K562 treated with DMSO at 1 percent for 24 hours (cell line): ENCODE measurements around the gene AGR3. TPM values are rescaled to one million over a fixed set of nuclear protein-coding genes. Genes with fewer than 3 reads are reported as not detected.

Experiments
- total RNA-seq: library from RNA; unstranded; fragments of 300-600 nt; gene quantifications from 2 replicates; pipeline ENCODE4 v1.2.3, GENCODE V29; 2022; ENCODE audit warnings: low read depth; ENCODE audit not compliant: insufficient read depth

Gene AGR3
- not detected in 2 replicates for total RNA-seq

DNA sequence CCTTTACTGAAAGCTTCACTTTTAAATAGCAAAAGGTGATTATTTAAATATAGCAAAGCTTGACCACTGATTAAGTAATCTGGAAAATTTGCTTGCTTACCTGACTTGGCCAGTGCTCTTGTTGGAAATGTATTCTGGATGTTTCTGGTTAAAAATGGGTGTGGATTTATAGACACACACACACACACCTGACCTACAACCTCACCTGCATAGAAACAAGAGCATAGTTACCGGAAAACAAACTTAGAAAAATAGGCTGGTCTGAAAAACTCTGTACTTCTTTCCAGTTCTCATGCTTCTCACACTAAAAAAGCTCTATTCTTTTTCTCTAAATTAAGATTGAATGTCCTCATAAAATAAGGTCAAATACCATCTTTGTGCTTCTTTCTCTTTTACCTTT lies at the start of gene AGR3:
TSS of gene AGR3 (minus strand) at position 140 of the 400 bp plus-strand sequence. CDS start 3,365 bp downstream, outside the sequence.

Other genes with a start within 250 kb of the AGR3 start
- gene ANKMY2, start 236.2 kb downstream of the AGR3 start, total RNA-seq: 25.8 and 29.7 TPM in 2 replicates
- 48.8 and 52.0 TPM in 2 replicates for gene BZW2, start 235.8 kb downstream of the AGR3 start, total RNA-seq
- 36.6 and 43.9 TPM in 2 replicates for gene TSPAN13, start 128.2 kb downstream of the AGR3 start, total RNA-seq
- not detected in 2 replicates for gene AGR2, start 77.0 kb downstream of the AGR3 start, total RNA-seq